GM12892 (cell line): ENCODE measurements around the gene P2RX1.

Source experiments
- POLR2A ChIP-seq: IDR thresholded peaks from 2 replicates; pipeline ENCODE4 v1.6.1; 2011; ENCODE audit warnings: low read depth, low read length, control low read depth
- POLR2AphosphoS5 ChIP-seq: IDR thresholded peaks from 2 replicates; pipeline ENCODE4 v1.6.1; 2011; ENCODE audit warnings: low read depth, low read length, control low read depth
- TAF1 ChIP-seq: IDR thresholded peaks from 2 replicates; pipeline ENCODE4 v1.6.1; 2011; ENCODE audit warnings: low read depth, mild to moderate bottlenecking, control low read depth, low read length, borderline replicate concordance

DNA sequence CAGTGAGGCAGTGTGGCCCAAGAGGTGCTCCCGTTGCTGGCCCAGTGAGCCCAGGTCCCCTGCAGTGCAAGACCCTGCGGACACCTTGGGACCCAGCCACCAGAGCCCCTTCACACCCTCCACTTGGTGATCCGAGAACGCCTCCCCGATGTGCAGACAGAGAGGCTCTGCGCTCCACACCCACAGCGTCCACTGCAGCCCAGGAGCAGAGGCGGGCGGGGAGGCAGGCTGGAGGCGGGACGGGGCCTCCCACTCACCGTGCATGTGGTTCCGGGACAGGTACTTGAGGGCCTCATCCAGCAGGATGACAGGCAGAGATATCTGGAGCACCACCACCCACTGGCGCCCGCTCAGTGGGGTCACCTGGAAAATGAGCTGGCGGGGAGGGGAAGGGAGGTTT is 12.1 kb upstream of the P2RX1 start:
- TF ChIP-seq POLR2AphosphoS5 (no peak), POLR2A (no peak), TAF1 (no peak)
